GM23338 (cell line): ENCODE measurements around the gene SEPTIN11. TPM values are rescaled to one million over a fixed set of nuclear protein-coding genes. Genes with fewer than 3 reads are reported as not detected.

Experiments used
- ATAC-seq: fragments of 200-7000 bp; cut with Tn5 transposase; 3 replicates; pipeline ENCODE4 v1.9.1; 2020
- DNase-seq: peaks from one replicate; pipeline ENCODE4 v3.0.0-alpha.2; 2015; ENCODE audit warnings: low spot score
- H2AFZ ChIP-seq: fragments of 200-600 bp; sonication (generic); 2 replicates; pipeline ENCODE4 v1.8.0; 2016; ENCODE audit warnings: antibody characterized with exemption, mild to moderate bottlenecking, moderate library complexity
- H3F3A ChIP-seq: fragments of 200-600 bp; sonication (generic); replicated peaks from 2 replicates; pipeline ENCODE4 v1.8.0; 2017; ENCODE audit warnings: antibody characterized with exemption, mixed run types, low read depth
- H3K27ac ChIP-seq: fragments of 200-600 bp; sonication (generic); 2 replicates; pipeline ENCODE4 v1.6.1; 2016; ENCODE audit warnings: low read depth
- H3K27me3 ChIP-seq: fragments of 200-600 bp; sonication (generic); 2 replicates; pipeline ENCODE4 v1.8.0; 2016; ENCODE audit warnings: mild to moderate bottlenecking, mixed run types, moderate library complexity; ENCODE audit not compliant: insufficient read depth
- H3K36me3 ChIP-seq: fragments of 200-600 bp; sonication (generic); 2 replicates; pipeline ENCODE4 v1.8.0; 2016; ENCODE audit warnings: mild to moderate bottlenecking; ENCODE audit not compliant: insufficient read depth
- H3K4me1 ChIP-seq: fragments of 200-600 bp; sonication (generic); 2 replicates; pipeline ENCODE4 v1.8.0; 2016; ENCODE audit warnings: mild to moderate bottlenecking, moderate library complexity; ENCODE audit not compliant: insufficient read depth
- H3K4me2 ChIP-seq: fragments of 200-600 bp; sonication (generic); 2 replicates; pipeline ENCODE4 v1.7.1; 2017; ENCODE audit warnings: mixed run types
- H3K4me3 ChIP-seq: fragments of 200-600 bp; sonication (generic); 2 replicates; pipeline ENCODE4 v1.6.1; 2016; ENCODE audit warnings: mixed run types
- H3K79me2 ChIP-seq: fragments of 200-600 bp; sonication (generic); replicated peaks from 2 replicates; pipeline ENCODE4 v1.8.0; 2017; ENCODE audit warnings: mild to moderate bottlenecking; ENCODE audit not compliant: insufficient read depth
- H3K9me2 ChIP-seq: fragments of 200-600 bp; sonication (generic); 2 replicates; pipeline ENCODE4 v1.8.0; 2017; ENCODE audit not compliant: insufficient read depth
- H4K20me1 ChIP-seq: fragments of 200-600 bp; sonication (generic); replicated peaks from 2 replicates; pipeline ENCODE4 v1.8.0; 2017; ENCODE audit warnings: mild to moderate bottlenecking; ENCODE audit not compliant: insufficient read depth
- H3K27ac Mint-ChIP-seq: 2 replicates; pipeline ENCODE4 v1.8.0; 2020; ENCODE audit warnings: inconsistent platforms, mild to moderate bottlenecking, moderate library complexity, mixed read lengths
- H3K27me3 Mint-ChIP-seq: 3 replicates; pipeline ENCODE4 v1.8.0; 2022; ENCODE audit warnings: low read depth, mild to moderate bottlenecking, moderate library complexity, mixed read lengths, inconsistent platforms; ENCODE audit not compliant: insufficient read depth, poor library complexity
- H3K36me3 Mint-ChIP-seq: 3 replicates; pipeline ENCODE4 v1.8.0; 2021; ENCODE audit warnings: low read depth, mild to moderate bottlenecking, inconsistent platforms, moderate library complexity, mixed read lengths
- H3K4me1 Mint-ChIP-seq: 3 replicates; pipeline ENCODE4 v1.8.0; 2020; ENCODE audit warnings: mild to moderate bottlenecking, inconsistent platforms, mixed read lengths
- H3K4me3 Mint-ChIP-seq: 3 replicates; pipeline ENCODE4 v1.8.0; 2021; ENCODE audit warnings: moderate library complexity, mild to moderate bottlenecking, inconsistent platforms, mixed read lengths
- H3K9me3 Mint-ChIP-seq: 3 replicates; pipeline ENCODE4 v1.8.0; 2020; ENCODE audit warnings: moderate library complexity, mild to moderate bottlenecking, inconsistent platforms, mixed read lengths
- CREB1 ChIP-seq: fragments of 250-450 bp; sonication (Bioruptor Pico); IDR thresholded peaks from 2 replicates; pipeline ENCODE4 v1.5.0; 2020; ENCODE audit warnings: low read depth, mild to moderate bottlenecking, moderate library complexity
- EZH2 ChIP-seq: fragments of 200-600 bp; sonication (generic); IDR thresholded peaks from one replicate; pipeline ENCODE4 v1.8.0; 2017; ENCODE audit warnings: antibody characterized with exemption, mild to moderate bottlenecking, low read depth; ENCODE audit not compliant: unreplicated experiment
- POLR2AphosphoS5 ChIP-seq: IDR thresholded peaks from 2 replicates; pipeline ENCODE4 v1.6.1; 2016; ENCODE audit warnings: antibody characterized with exemption, low read depth
- ZNF114 ChIP-seq: fragments of 250-450 bp; sonication (Bioruptor Pico); IDR thresholded peaks from 2 replicates; pipeline ENCODE4 v1.5.0; 2020; ENCODE audit warnings: mild to moderate bottlenecking, moderate library complexity
- ZNF331 ChIP-seq: fragments of 250-450 bp; sonication (Bioruptor Pico); IDR thresholded peaks from 2 replicates; pipeline ENCODE4 v1.5.0; 2020; ENCODE audit warnings: low read depth, mild to moderate bottlenecking, moderate library complexity
- polyA plus RNA-seq: library from polyadenylated mRNA; unstranded; fragments of >200 nt; fragmentation: Nextera tagmentation; extraction: Ambion mirVana; gene quantifications from 2 replicates; pipeline ENCODE4 v1.2.1, GENCODE V29; 2016
- total RNA-seq: library from RNA; depleted of rRNA; stranded (reverse); fragments of >200 nt; shearing (Covaris generic); gene quantifications from 2 replicates; pipeline ENCODE4 v1.2.3, GENCODE V29; 2014
- TF ChIP-seq, protein P1 (sequence below): IDR thresholded peaks from 2 replicates; pipeline ENCODE4 v1.6.1; 2016; ENCODE audit warnings: antibody characterized with exemption
- TF ChIP-seq, protein P2 (sequence below), 2 experiments: fragments of 200-600 bp in 1 of 2; sonication (generic) in 1 of 2; conservative IDR thresholded peaks; 2 replicates each; pipeline versions ENCODE4 v1.5.1 to v1.6.1; 2016 to 2017; ENCODE audit warnings: antibody characterized with exemption in 2 of 2, low read depth in 2 of 2, mild to moderate bottlenecking in 2 of 2, moderate library complexity in 1 of 2
- TF ChIP-seq, protein P3 (sequence below): fragments of 250-450 bp; sonication (Bioruptor Pico); IDR thresholded peaks from 2 replicates; pipeline ENCODE4 v1.5.0; 2020; ENCODE audit warnings: mild to moderate bottlenecking, moderate library complexity

SEPTIN11 gene
- total and polyA plus RNA-seq, 2 experiments from 2014 or later: 80.0 to 81.6 TPM

DNA sequence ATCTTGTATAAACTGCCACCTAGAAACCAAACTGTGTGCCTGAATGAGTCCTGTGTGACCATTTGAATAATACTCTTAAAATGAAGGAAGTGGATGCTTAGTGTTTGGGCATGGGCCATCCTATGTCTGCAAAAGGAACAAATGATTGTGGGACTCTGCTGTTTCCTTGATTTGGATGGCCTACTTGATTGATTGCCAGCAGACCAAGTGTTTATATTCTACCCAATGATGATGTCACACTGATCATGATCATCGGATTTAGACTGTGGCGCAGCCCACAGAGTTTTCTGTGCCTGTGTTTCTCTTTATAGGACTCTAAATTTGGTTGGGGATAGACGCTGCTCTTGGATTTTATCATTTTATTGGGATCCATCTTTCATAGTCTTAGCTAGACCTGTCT lies 4.4 kb downstream of the SEPTIN11 start (continued):
- TF ChIP-seq, protein P1, sequence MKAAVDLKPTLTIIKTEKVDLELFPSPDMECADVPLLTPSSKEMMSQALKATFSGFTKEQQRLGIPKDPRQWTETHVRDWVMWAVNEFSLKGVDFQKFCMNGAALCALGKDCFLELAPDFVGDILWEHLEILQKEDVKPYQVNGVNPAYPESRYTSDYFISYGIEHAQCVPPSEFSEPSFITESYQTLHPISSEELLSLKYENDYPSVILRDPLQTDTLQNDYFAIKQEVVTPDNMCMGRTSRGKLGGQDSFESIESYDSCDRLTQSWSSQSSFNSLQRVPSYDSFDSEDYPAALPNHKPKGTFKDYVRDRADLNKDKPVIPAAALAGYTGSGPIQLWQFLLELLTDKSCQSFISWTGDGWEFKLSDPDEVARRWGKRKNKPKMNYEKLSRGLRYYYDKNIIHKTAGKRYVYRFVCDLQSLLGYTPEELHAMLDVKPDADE: no peak
- TF ChIP-seq ZNF114: no peak
- TF ChIP-seq, protein P2, sequence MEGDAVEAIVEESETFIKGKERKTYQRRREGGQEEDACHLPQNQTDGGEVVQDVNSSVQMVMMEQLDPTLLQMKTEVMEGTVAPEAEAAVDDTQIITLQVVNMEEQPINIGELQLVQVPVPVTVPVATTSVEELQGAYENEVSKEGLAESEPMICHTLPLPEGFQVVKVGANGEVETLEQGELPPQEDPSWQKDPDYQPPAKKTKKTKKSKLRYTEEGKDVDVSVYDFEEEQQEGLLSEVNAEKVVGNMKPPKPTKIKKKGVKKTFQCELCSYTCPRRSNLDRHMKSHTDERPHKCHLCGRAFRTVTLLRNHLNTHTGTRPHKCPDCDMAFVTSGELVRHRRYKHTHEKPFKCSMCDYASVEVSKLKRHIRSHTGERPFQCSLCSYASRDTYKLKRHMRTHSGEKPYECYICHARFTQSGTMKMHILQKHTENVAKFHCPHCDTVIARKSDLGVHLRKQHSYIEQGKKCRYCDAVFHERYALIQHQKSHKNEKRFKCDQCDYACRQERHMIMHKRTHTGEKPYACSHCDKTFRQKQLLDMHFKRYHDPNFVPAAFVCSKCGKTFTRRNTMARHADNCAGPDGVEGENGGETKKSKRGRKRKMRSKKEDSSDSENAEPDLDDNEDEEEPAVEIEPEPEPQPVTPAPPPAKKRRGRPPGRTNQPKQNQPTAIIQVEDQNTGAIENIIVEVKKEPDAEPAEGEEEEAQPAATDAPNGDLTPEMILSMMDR (conservative IDR thresholded peaks at IDR 0.05; ENCODE audit: low read depth in 2 of 2): no peak

DNA sequence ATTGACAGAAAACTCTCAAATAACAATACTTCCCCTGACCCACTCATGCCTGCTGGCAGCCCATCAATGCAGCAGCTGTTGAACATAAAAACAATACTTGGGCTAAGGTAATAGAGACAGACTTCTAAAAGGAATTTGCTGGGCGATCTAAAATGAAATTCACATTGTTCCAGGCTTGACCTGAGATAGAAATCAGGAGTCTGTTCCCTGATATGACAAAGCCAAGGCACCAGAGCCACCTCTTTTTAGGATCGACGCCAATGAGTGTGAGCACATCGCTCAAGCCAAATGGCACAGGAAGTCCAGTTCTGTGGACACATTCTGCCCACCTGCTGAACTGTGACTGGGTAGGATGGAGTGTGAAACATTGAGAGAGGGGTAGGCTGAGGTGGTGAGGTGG lies 4.9 kb downstream of the SEPTIN11 start:
- no peak overlapping the region for H3K27ac Mint-ChIP-seq
- H3K27me3 Mint-ChIP-seq: peaks cover 9% of the 10 kb centered on the region
- peaks cover 45% of the 10 kb centered on the region for H3K4me1 Mint-ChIP-seq
- H4K20me1 ChIP-seq: peaks cover 17% of the 10 kb centered on the region
- H3K36me3 Mint-ChIP-seq: no peaks in the 10 kb centered on the region; the same call in 1 of the 3 replicates
- no peak overlapping the region for H3K27ac ChIP-seq
- H3K9me3 Mint-ChIP-seq: no peaks in the 10 kb centered on the region
- no peak overlapping the region for H3K4me3 Mint-ChIP-seq
- no peak overlapping the region for H3K4me2 ChIP-seq
- H3K4me1 ChIP-seq: peaks cover 27% of the 10 kb centered on the region
- H3K4me3 ChIP-seq: no peak overlapping the region
- DNase-seq: no peak
- H2AFZ ChIP-seq: no peak overlapping the region
- TF ChIP-seq POLR2AphosphoS5 (no peak), ZNF331 (CRISPR knock-in tag) (no peak)
- ATAC-seq: no peak
- no peaks in the 10 kb centered on the region for H3F3A ChIP-seq
- H3K27me3 ChIP-seq: peaks cover 14% of the 10 kb centered on the region
- H3K9me2 ChIP-seq: no peaks in the 10 kb centered on the region
- peaks cover 84% of the 10 kb centered on the region for H3K79me2 ChIP-seq
- H3K36me3 ChIP-seq: no peaks in the 10 kb centered on the region

GRCh38 chr4:76955182-76955581 lies 5.6 kb downstream of the SEPTIN11 start:
- Mint-ChIP-seq H3K27me3 (peaks cover 9% of the 10 kb centered on the region), H3K4me1 (peaks cover 45% of the 10 kb centered on the region), H3K4me3 (no peak overlapping the region), H3K9me3 (no peaks in the 10 kb centered on the region), H3K27ac (no peak overlapping the region), H3K36me3 (no peaks in the 10 kb centered on the region; the same call in 1 of the 3 replicates)
- H3F3A ChIP-seq: no peaks in the 10 kb centered on the region
- H3K9me2 ChIP-seq: no peaks in the 10 kb centered on the region
- H3K27ac ChIP-seq: no peak overlapping the region
- peaks cover 13% of the 10 kb centered on the region for H3K27me3 ChIP-seq
- H3K36me3 ChIP-seq: no peaks in the 10 kb centered on the region
- no peak overlapping the region for H3K4me3 ChIP-seq
- H3K4me1 ChIP-seq: peaks cover 27% of the 10 kb centered on the region
- H3K4me2 ChIP-seq: no peak overlapping the region
- ATAC-seq (no peak), DNase-seq (no peak)
- H3K79me2 ChIP-seq: peaks cover 88% of the 10 kb centered on the region
- H2AFZ ChIP-seq: no peak overlapping the region
- peaks cover 17% of the 10 kb centered on the region for H4K20me1 ChIP-seq
- TF ChIP-seq EZH2 (no peak), CREB1 (no peak), POLR2AphosphoS5 (no peak), ZNF331 (CRISPR knock-in tag) (no peak)
- TF ChIP-seq, protein P1: no peak
- TF ChIP-seq, protein P3, sequence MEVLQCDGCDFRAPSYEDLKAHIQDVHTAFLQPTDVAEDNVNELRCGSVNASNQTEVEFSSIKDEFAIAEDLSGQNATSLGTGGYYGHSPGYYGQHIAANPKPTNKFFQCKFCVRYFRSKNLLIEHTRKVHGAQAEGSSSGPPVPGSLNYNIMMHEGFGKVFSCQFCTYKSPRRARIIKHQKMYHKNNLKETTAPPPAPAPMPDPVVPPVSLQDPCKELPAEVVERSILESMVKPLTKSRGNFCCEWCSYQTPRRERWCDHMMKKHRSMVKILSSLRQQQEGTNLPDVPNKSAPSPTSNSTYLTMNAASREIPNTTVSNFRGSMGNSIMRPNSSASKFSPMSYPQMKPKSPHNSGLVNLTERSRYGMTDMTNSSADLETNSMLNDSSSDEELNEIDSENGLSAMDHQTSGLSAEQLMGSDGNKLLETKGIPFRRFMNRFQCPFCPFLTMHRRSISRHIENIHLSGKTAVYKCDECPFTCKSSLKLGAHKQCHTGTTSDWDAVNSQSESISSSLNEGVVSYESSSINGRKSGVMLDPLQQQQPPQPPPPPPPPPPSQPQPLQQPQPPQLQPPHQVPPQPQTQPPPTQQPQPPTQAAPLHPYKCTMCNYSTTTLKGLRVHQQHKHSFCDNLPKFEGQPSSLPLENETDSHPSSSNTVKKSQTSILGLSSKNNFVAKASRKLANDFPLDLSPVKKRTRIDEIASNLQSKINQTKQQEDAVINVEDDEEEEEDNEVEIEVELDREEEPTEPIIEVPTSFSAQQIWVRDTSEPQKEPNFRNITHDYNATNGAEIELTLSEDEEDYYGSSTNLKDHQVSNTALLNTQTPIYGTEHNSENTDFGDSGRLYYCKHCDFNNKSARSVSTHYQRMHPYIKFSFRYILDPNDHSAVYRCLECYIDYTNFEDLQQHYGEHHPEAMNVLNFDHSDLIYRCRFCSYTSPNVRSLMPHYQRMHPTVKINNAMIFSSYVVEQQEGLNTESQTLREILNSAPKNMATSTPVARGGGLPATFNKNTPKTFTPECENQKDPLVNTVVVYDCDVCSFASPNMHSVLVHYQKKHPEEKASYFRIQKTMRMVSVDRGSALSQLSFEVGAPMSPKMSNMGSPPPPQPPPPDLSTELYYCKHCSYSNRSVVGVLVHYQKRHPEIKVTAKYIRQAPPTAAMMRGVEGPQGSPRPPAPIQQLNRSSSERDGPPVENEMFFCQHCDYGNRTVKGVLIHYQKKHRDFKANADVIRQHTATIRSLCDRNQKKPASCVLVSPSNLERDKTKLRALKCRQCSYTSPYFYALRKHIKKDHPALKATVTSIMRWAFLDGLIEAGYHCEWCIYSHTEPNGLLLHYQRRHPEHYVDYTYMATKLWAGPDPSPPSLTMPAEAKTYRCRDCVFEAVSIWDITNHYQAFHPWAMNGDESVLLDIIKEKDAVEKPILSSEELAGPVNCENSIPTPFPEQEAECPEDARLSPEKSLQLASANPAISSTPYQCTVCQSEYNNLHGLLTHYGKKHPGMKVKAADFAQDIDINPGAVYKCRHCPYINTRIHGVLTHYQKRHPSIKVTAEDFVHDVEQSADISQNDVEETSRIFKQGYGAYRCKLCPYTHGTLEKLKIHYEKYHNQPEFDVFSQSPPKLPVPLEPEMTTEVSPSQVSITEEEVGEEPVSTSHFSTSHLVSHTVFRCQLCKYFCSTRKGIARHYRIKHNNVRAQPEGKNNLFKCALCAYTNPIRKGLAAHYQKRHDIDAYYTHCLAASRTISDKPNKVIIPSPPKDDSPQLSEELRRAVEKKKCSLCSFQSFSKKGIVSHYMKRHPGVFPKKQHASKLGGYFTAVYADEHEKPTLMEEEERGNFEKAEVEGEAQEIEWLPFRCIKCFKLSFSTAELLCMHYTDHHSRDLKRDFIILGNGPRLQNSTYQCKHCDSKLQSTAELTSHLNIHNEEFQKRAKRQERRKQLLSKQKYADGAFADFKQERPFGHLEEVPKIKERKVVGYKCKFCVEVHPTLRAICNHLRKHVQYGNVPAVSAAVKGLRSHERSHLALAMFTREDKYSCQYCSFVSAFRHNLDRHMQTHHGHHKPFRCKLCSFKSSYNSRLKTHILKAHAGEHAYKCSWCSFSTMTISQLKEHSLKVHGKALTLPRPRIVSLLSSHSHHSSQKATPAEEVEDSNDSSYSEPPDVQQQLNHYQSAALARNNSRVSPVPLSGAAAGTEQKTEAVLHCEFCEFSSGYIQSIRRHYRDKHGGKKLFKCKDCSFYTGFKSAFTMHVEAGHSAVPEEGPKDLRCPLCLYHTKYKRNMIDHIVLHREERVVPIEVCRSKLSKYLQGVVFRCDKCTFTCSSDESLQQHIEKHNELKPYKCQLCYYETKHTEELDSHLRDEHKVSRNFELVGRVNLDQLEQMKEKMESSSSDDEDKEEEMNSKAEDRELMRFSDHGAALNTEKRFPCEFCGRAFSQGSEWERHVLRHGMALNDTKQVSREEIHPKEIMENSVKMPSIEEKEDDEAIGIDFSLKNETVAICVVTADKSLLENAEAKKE (CRISPR knock-in tag): no peak
